Stimulated activated CD8-positive, alpha-beta memory T cell treated with anti-CD3 and anti-CD28 coated beads, Interleukin-15, amount 100 ng/mL, for 4 hours (primary cell): ENCODE data around the gene ARL14.

Experiments used
- DNase-seq, 2 donors: peaks; one replicate each; pipeline ENCODE4 v3.0.0-alpha.2; 2020; ENCODE audit warnings: low read depth in 2 of 2

ARL14 gene

GRCh38 chr3:160722331-160722730 is 45.4 kb downstream of the ARL14 start:
- no peak for DNase-seq

- DNase-seq: no peak
These were observed 48.4 kb downstream of the ARL14 start for GRCh38 chr3:160725338-160725737.
